Choroid plexus epithelial cell (primary cell): ENCODE data around the gene PHACTR1.

ENCODE experiments used
- DNase-seq: peaks from one replicate; pipeline ENCODE4 v3.0.0-alpha.2; 2010; ENCODE audit warnings: low read depth
- H3K4me3 ChIP-seq: 2 replicates; pipeline ENCODE4 v1.5.1; 2011; ENCODE audit warnings: low read depth, mild to moderate bottlenecking, control low read depth, low read length, moderate library complexity
- CTCF ChIP-seq: conservative IDR thresholded peaks from 2 replicates; pipeline ENCODE4 v1.5.1; 2011; ENCODE audit warnings: low read depth, mild to moderate bottlenecking, control low read depth, inconsistent platforms, low read length, moderate library complexity

The PHACTR1 gene

GRCh38 chr6:12798326-12798725 lies 81.8 kb downstream of the PHACTR1 start:
- no peak for DNase-seq
- H3K4me3 ChIP-seq: no peak overlapping the region
- no peak for TF ChIP-seq CTCF

- no peak overlapping the region for H3K4me3 ChIP-seq
- DNase-seq: no peak
- TF ChIP-seq CTCF: no peak
Measured at GRCh38 chr6:12800120-12800519, 83.6 kb downstream of the PHACTR1 start.

GRCh38 chr6:12801141-12801540 lies 84.6 kb downstream of the PHACTR1 start:
- DNase-seq: no peak
- no peak overlapping the region for H3K4me3 ChIP-seq
- TF ChIP-seq CTCF: no peak

GRCh38 chr6:12802440-12802839 lies 85.9 kb downstream of the PHACTR1 start:
- no peak for DNase-seq
- TF ChIP-seq CTCF: no peak
- H3K4me3 ChIP-seq: no peak overlapping the region

- DNase-seq: no peak
- no peak for TF ChIP-seq CTCF
- H3K4me3 ChIP-seq: no peak overlapping the region
Measured at GRCh38 chr6:12803486-12803885, 86.9 kb downstream of the PHACTR1 start.

GRCh38 chr6:12804952-12805645 lies 88.5 kb downstream of the PHACTR1 start:
- TF ChIP-seq CTCF: no peak
- DNase-seq: no peak
- H3K4me3 ChIP-seq: no peak overlapping the region

GRCh38 chr6:12806136-12806535 lies 89.6 kb downstream of the PHACTR1 start:
- H3K4me3 ChIP-seq: no peak overlapping the region
- TF ChIP-seq CTCF: no peak
- DNase-seq: no peak
